Measurements from ENCODE around the gene CPNE6. TPM values are rescaled to one million over a fixed set of nuclear protein-coding genes. Genes with fewer than 3 reads are reported as not detected.

Gene CPNE6
- total and polyA plus RNA-seq, 12 donors = 0.07 to 1.4 (median 0.22) TPM; not detected in 7

GRCh38 chr14:24121210-24121609 is 49.8 kb downstream of the CPNE6 start:
- Histone ChIP-seq H3K27ac (no peak overlapping the region), H3K4me3 (no peak overlapping the region), H3K36me3 (replicated peaks in 1 of 2) (peaks cover 0 to 71% of the 10 kb centered on the region in 2 donors), H3K9me3 (replicated peaks in 1 of 3) (no peaks in the 10 kb centered on the region), H3K27me3 (no peaks in the 10 kb centered on the region), H3K4me1 (replicated peaks in 1 of 2) (peaks cover 6 to 11% of the 10 kb centered on the region in 2 donors)
- no peak for DNase-seq
- 95 to 98% (median 95%) methylated on average over 6 to 8 of the region's 8 CpGs for WGBS, 4 donors
- intact Hi-C loops (cut with DNase I) = no loop called here
- no peak for TF ChIP-seq CTCF (IDR thresholded peaks at IDR 0.05)
- no peak for TF ChIP-seq POLR2A (IDR thresholded peaks at IDR 0.05)

GRCh38 chr14:24122416-24122815 is 51.1 kb downstream of the CPNE6 start:
- no peaks in the 10 kb centered on the region for H3K9me3 ChIP-seq (replicated peaks in 1 of 3)
- TF ChIP-seq CTCF (IDR thresholded peaks at IDR 0.05) (no peak), POLR2A (IDR thresholded peaks at IDR 0.05) (no peak)
- H3K27me3 ChIP-seq = no peaks in the 10 kb centered on the region
- no peaks in the 10 kb centered on the region for H3K4me1 ChIP-seq (replicated peaks in 1 of 2)
- no peak for DNase-seq
- intact Hi-C loops (cut with DNase I) = no loop called here
- peaks cover 0 to 63% of the 10 kb centered on the region in 2 donors for H3K36me3 ChIP-seq (replicated peaks in 1 of 2)
- H3K4me3 ChIP-seq = no peak overlapping the region
- WGBS, 4 donors = 95 to 98% (median 97%) methylated on average over 4 of the region's 4 CpGs
- no peak overlapping the region for H3K27ac ChIP-seq

GRCh38 chr14:24122898-24123297 is 51.5 kb downstream of the CPNE6 start:
- no peak for TF ChIP-seq POLR2A (IDR thresholded peaks at IDR 0.05)
- no peak for TF ChIP-seq CTCF (IDR thresholded peaks at IDR 0.05)
- peaks cover 0 to 1% of the 10 kb centered on the region in 2 donors for H3K4me1 ChIP-seq (replicated peaks in 1 of 2)
- no peak for DNase-seq
- no peaks in the 10 kb centered on the region for H3K27me3 ChIP-seq
- peaks cover 0 to 58% of the 10 kb centered on the region in 2 donors for H3K36me3 ChIP-seq (replicated peaks in 1 of 2)
- no peak overlapping the region for H3K4me3 ChIP-seq
- no peaks in the 10 kb centered on the region for H3K9me3 ChIP-seq (replicated peaks in 1 of 3)
- intact Hi-C loops (cut with DNase I) = no loop called here
- no peak overlapping the region for H3K27ac ChIP-seq
- WGBS, 4 donors = 90 to 93% (median 91%) methylated on average over 6 to 8 of the region's 8 CpGs

GRCh38 chr14:24123424-24124417 is 52.4 kb downstream of the CPNE6 start:
- no peak for DNase-seq
- no peak overlapping the region for H3K4me3 ChIP-seq
- WGBS, 4 donors = 80 to 91% (median 88%) methylated on average over 8 to 9 of the region's 9 CpGs
- intact Hi-C loops (cut with DNase I) = no loop called here
- no peak for TF ChIP-seq CTCF (IDR thresholded peaks at IDR 0.05)
- peaks cover 0 to 4% of the 10 kb centered on the region in 2 donors for H3K4me1 ChIP-seq (replicated peaks in 1 of 2)
- peaks cover 0 to 50% of the 10 kb centered on the region in 2 donors for H3K36me3 ChIP-seq (replicated peaks in 1 of 2)
- H3K27ac ChIP-seq = no peak overlapping the region
- no peaks in the 10 kb centered on the region for H3K27me3 ChIP-seq
- H3K9me3 ChIP-seq (replicated peaks in 1 of 3) = no peaks in the 10 kb centered on the region
